Muscle of back (tissue), 11 donors: ENCODE data around the gene TREX2. TPM values are rescaled to one million over a fixed set of nuclear protein-coding genes. Genes with fewer than 3 reads are reported as not detected.

Source experiments
- DNase-seq, 3 donors: peaks; one replicate each; pipeline versions ENCODE4 v3.0.0 to v3.0.0-alpha.2; 2013
- polyA plus RNA-seq, 10 donors: library from polyadenylated mRNA; unstranded; fragments of 120-200 nt; gene quantifications; one replicate each; pipeline ENCODE4 v1.2.1, GENCODE V29; 2013; ENCODE audit not compliant: insufficient read length in 10 of 10

Gene TREX2
- polyA plus RNA-seq, 10 donors = 0.23 to 0.49 (median 0.38) TPM; not detected in 1

GRCh38 chrX:153456704-153457103, 10.8 kb upstream of the TREX2 start:
- DNase-seq = no peak

- no peak for DNase-seq
Observed at GRCh38 chrX:153456161-153456560, 10.3 kb upstream of the TREX2 start.

- no peak for DNase-seq
Observed at GRCh38 chrX:153455571-153455970, 9.7 kb upstream of the TREX2 start.

GRCh38 chrX:153454901-153455550, 9.2 kb upstream of the TREX2 start:
- DNase-seq = no peak

GRCh38 chrX:153450949-153451277, 5.1 kb upstream of the TREX2 start:
- DNase-seq = no peak

GRCh38 chrX:153450114-153450948, 4.5 kb upstream of the TREX2 start:
- no peak for DNase-seq

GRCh38 chrX:153449368-153450113, 3.7 kb upstream of the TREX2 start:
- no peak for DNase-seq

GRCh38 chrX:153448556-153449367, 2.9 kb upstream of the TREX2 start:
- no peak for DNase-seq

GRCh38 chrX:153447581-153447960, 1.7 kb upstream of the TREX2 start:
- no peak for DNase-seq

GRCh38 chrX:153446950-153447580, 1.2 kb upstream of the TREX2 start:
- no peak for DNase-seq

GRCh38 chrX:153446636-153446936, 730 bp upstream of the TREX2 start:
- no peak for DNase-seq

GRCh38 chrX:153445106-153445855, 575 bp downstream of the TREX2 start:
- DNase-seq = no peak

GRCh38 chrX:153444333-153445011, 1.4 kb downstream of the TREX2 start:
- no peak for DNase-seq

- DNase-seq = no peak
Observed at GRCh38 chrX:153443476-153444332, 2.2 kb downstream of the TREX2 start.

GRCh38 chrX:153442463-153442862, 3.4 kb downstream of the TREX2 start:
- DNase-seq = no peak

- DNase-seq = no peak
Observed at GRCh38 chrX:153441981-153442380, 3.9 kb downstream of the TREX2 start.

GRCh38 chrX:153441296-153441695, 4.6 kb downstream of the TREX2 start:
- DNase-seq = no peak

- no peak for DNase-seq
Observed at GRCh38 chrX:153440556-153441135, 5.2 kb downstream of the TREX2 start.

GRCh38 chrX:153439977-153440376, 5.9 kb downstream of the TREX2 start:
- DNase-seq = no peak
